Islet of Langerhans (tissue), 1 donor: Measurements from ENCODE around the gene C7orf25.

Experiments used
- FAIRE-seq: peaks from one replicate; lab custom pipeline; 2011; peaks lifted over from hg19 to GRCh38; lab: Jason Lieb, UNC

C7orf25 gene

GRCh38 chr7:42911454-42912447 is at the start of gene C7orf25:
C7orf25 (minus strand) TSS chr7:42912070; CDS start chr7:42910900, 1,170 bp downstream.
- no peak for FAIRE-seq

GRCh38 chr7:42961170-42961569 is 49.3 kb upstream of the C7orf25 start:
- no peak for FAIRE-seq

GRCh38 chr7:42960762-42961161 is 48.9 kb upstream of the C7orf25 start:
- no peak for FAIRE-seq

GRCh38 chr7:42959549-42959948 is 47.7 kb upstream of the C7orf25 start:
- FAIRE-seq: no peak

GRCh38 chr7:42956062-42956461 is 44.2 kb upstream of the C7orf25 start:
- no peak for FAIRE-seq

- FAIRE-seq: no peak
These were observed 42.1 kb upstream of the C7orf25 start for GRCh38 chr7:42953994-42954393.

GRCh38 chr7:42952328-42952727 is 40.5 kb upstream of the C7orf25 start:
- no peak for FAIRE-seq

- FAIRE-seq: no peak
These were observed 38.5 kb upstream of the C7orf25 start for GRCh38 chr7:42950417-42950816.

GRCh38 chr7:42947521-42947920 is 35.7 kb upstream of the C7orf25 start:
- FAIRE-seq: no peak

- no peak for FAIRE-seq
These were observed 34.7 kb upstream of the C7orf25 start for GRCh38 chr7:42946627-42946950.

- FAIRE-seq: no peak
These were observed 34.2 kb upstream of the C7orf25 start for GRCh38 chr7:42945821-42946626.

GRCh38 chr7:42940985-42941847 is 29.3 kb upstream of the C7orf25 start:
- FAIRE-seq: no peak

- FAIRE-seq: no peak
These were observed 27.8 kb upstream of the C7orf25 start for GRCh38 chr7:42939457-42940240.

- no peak for FAIRE-seq
These were observed 24.0 kb upstream of the C7orf25 start for GRCh38 chr7:42935861-42936260.

GRCh38 chr7:42934291-42934690 is 22.4 kb upstream of the C7orf25 start:
- no peak for FAIRE-seq

GRCh38 chr7:42932811-42933591 is 21.1 kb upstream of the C7orf25 start:
- FAIRE-seq: no peak

GRCh38 chr7:42931834-42932651 is 20.2 kb upstream of the C7orf25 start, which contains the start of the genes MRPL32 and PSMA2:
MRPL32 (plus strand) TSS chr7:42932376; CDS start chr7:42932387, 11 bp downstream.
PSMA2 (minus strand) TSS chr7:42932174; CDS start chr7:42932158, 16 bp downstream.
- peak; percentile 97 for FAIRE-seq

- no peak for FAIRE-seq
These were observed 19.6 kb upstream of the C7orf25 start for GRCh38 chr7:42931447-42931833.

- no peak for FAIRE-seq
These were observed 19.0 kb upstream of the C7orf25 start for GRCh38 chr7:42930889-42931288.
